GM21423 (cell line): ENCODE data around the gene CGNL1.

Source experiments
- ATAC-seq: cut with Tn5 transposase; IDR thresholded peaks from one replicate; pipeline ENCODE4 v1.9.1; 2021; ENCODE audit warnings: mild to moderate bottlenecking, moderate library complexity; ENCODE audit not compliant: unreplicated experiment

CGNL1 gene

GRCh38 chr15:57375827-57376695 is at the start of gene CGNL1:
TSS of gene CGNL1 (plus strand) at chr15:57376505. CDS start at chr15:57438000, 61,495 bp downstream.
- no peak for ATAC-seq

GRCh38 chr15:57327985-57328471 is 48.3 kb upstream of the CGNL1 start:
- no peak for ATAC-seq

- no peak for ATAC-seq
Measured at GRCh38 chr15:57328479-57328878, 47.8 kb upstream of the CGNL1 start.

GRCh38 chr15:57328897-57329296 is 47.4 kb upstream of the CGNL1 start:
- ATAC-seq, result no peak

GRCh38 chr15:57329582-57330367 is 46.5 kb upstream of the CGNL1 start:
- no peak for ATAC-seq

- ATAC-seq, result no peak
Measured at GRCh38 chr15:57330619-57331340, 45.5 kb upstream of the CGNL1 start.

- no peak for ATAC-seq
Measured at GRCh38 chr15:57332326-57332725, 44.0 kb upstream of the CGNL1 start.

GRCh38 chr15:57333487-57333886 is 42.8 kb upstream of the CGNL1 start:
- ATAC-seq, result no peak

- no peak for ATAC-seq
Measured at GRCh38 chr15:57334257-57334656, 42.0 kb upstream of the CGNL1 start.

GRCh38 chr15:57335293-57335715 is 41.0 kb upstream of the CGNL1 start:
- no peak for ATAC-seq

- no peak for ATAC-seq
Measured at GRCh38 chr15:57335719-57336118, 40.6 kb upstream of the CGNL1 start.

- ATAC-seq, result no peak
Measured at GRCh38 chr15:57337868-57338411, 38.4 kb upstream of the CGNL1 start.

GRCh38 chr15:57339321-57339720 is 37.0 kb upstream of the CGNL1 start:
- ATAC-seq, result no peak

GRCh38 chr15:57340682-57341259 is 35.5 kb upstream of the CGNL1 start:
- peak; percentile 55 for ATAC-seq

GRCh38 chr15:57343048-57343447 is 33.3 kb upstream of the CGNL1 start:
- ATAC-seq, result no peak

GRCh38 chr15:57343498-57343897 is 32.8 kb upstream of the CGNL1 start:
- ATAC-seq, result no peak

- no peak for ATAC-seq
Measured at GRCh38 chr15:57344282-57344681, 32.0 kb upstream of the CGNL1 start.

- no peak for ATAC-seq
Measured at GRCh38 chr15:57345584-57345983, 30.7 kb upstream of the CGNL1 start.

GRCh38 chr15:57348081-57348480 is 28.2 kb upstream of the CGNL1 start:
- ATAC-seq, result no peak

- no peak for ATAC-seq
Measured at GRCh38 chr15:57352535-57353316, 23.6 kb upstream of the CGNL1 start.
